A673 (cell line): ENCODE data around the gene FHIT. TPM values are rescaled to one million over a fixed set of nuclear protein-coding genes. Genes with fewer than 3 reads are reported as not detected.

ENCODE experiments used
- BruUV-seq: library from RNA; stranded (reverse); fragments of 400-500 nt; replicated peaks from 2 replicates; lab custom pipeline; 2021; lab: Mats Ljungman, UMichigan
- CTCF ChIA-PET: fragments of 300-600 bp; sonication (Branson Sonifier 250); formaldehyde crosslinking; loops from one replicate; lab custom pipeline; 2022; ENCODE audit warnings: antibody characterized with exemption; lab: Charles Lee
- POLR2A ChIA-PET: fragments of 300-600 bp; sonication (Branson Sonifier 250); formaldehyde crosslinking; loops from one replicate; lab custom pipeline; 2022; ENCODE audit warnings: antibody characterized with exemption; ENCODE audit not compliant: low non-redundant PET; lab: Charles Lee
- DNase-seq: peaks from one replicate; pipeline ENCODE4 v3.0.0-alpha.2; 2015; ENCODE audit warnings: low spot score
- H3K27ac ChIP-seq: fragments of 200-600 bp; sonication (generic); 2 replicates; pipeline ENCODE4 v1.5.1; 2016; ENCODE audit warnings: mixed run types, low read depth, mild to moderate bottlenecking, mixed read lengths, antibody characterized with exemption, low read length; ENCODE audit not compliant: poor library complexity, severe bottlenecking
- H3K27me3 ChIP-seq: fragments of 200-600 bp; sonication (generic); replicated peaks from 2 replicates; pipeline ENCODE4 v1.6.1; 2017; ENCODE audit warnings: mixed run types, low read depth, mild to moderate bottlenecking, mixed read lengths, antibody characterized with exemption, low read length; ENCODE audit not compliant: insufficient read depth, poor library complexity
- H3K36me3 ChIP-seq: fragments of 200-600 bp; sonication (generic); 2 replicates; pipeline ENCODE4 v1.6.1; 2016; ENCODE audit warnings: mixed run types, mild to moderate bottlenecking, mixed read lengths, antibody characterized with exemption, low read length; ENCODE audit not compliant: insufficient read depth, poor library complexity, severe bottlenecking
- H3K4me1 ChIP-seq: fragments of 200-600 bp; sonication (generic); 2 replicates; pipeline ENCODE4 v1.6.1; 2017; ENCODE audit warnings: mixed run types, mild to moderate bottlenecking, mixed read lengths, antibody characterized with exemption, low read length; ENCODE audit not compliant: insufficient read depth, poor library complexity, severe bottlenecking
- H3K4me3 ChIP-seq: fragments of 200-600 bp; sonication (generic); 2 replicates; pipeline ENCODE4 v1.5.1; 2016; ENCODE audit warnings: low read depth, mixed run types, mild to moderate bottlenecking, mixed read lengths, low read length; ENCODE audit not compliant: poor library complexity, severe bottlenecking
- H3K9me3 ChIP-seq: fragments of 200-600 bp; sonication (generic); 2 replicates; pipeline ENCODE4 v1.6.1; 2016; ENCODE audit warnings: mixed run types, low read depth, mild to moderate bottlenecking, mixed read lengths, antibody characterized with exemption, low read length; ENCODE audit not compliant: poor library complexity, severe bottlenecking
- EZH2 ChIP-seq: fragments of 200-600 bp; sonication (generic); IDR thresholded peaks from 2 replicates; pipeline ENCODE4 v1.6.1; 2017; ENCODE audit warnings: borderline replicate concordance, low read depth, mild to moderate bottlenecking, mixed read lengths, antibody characterized with exemption, low read length; ENCODE audit not compliant: poor library complexity, severe bottlenecking
- intact Hi-C: fragments of 100-400 bp; cut with micrococcal nuclease; formaldehyde crosslinking; loops from one replicate; pipeline ENCODE4 v1.10.0; 2022; ENCODE audit not compliant: unreplicated experiment
- total RNA-seq: library from RNA; stranded (reverse); gene quantifications from 2 replicates; pipeline ENCODE4 v1.2.3, GENCODE V29; 2021
- TF ChIP-seq, protein P1 (sequence below): fragments of 300-800, 200-600 bp; sonication (generic); conservative IDR thresholded peaks from 2 replicates; pipeline ENCODE4 v1.5.1; 2017; ENCODE audit warnings: low read depth, mild to moderate bottlenecking, antibody characterized with exemption, low read length, moderate library complexity, mixed read lengths

Gene FHIT
- total RNA-seq, 1 experiment from 2014 or later: not detected

DNA sequence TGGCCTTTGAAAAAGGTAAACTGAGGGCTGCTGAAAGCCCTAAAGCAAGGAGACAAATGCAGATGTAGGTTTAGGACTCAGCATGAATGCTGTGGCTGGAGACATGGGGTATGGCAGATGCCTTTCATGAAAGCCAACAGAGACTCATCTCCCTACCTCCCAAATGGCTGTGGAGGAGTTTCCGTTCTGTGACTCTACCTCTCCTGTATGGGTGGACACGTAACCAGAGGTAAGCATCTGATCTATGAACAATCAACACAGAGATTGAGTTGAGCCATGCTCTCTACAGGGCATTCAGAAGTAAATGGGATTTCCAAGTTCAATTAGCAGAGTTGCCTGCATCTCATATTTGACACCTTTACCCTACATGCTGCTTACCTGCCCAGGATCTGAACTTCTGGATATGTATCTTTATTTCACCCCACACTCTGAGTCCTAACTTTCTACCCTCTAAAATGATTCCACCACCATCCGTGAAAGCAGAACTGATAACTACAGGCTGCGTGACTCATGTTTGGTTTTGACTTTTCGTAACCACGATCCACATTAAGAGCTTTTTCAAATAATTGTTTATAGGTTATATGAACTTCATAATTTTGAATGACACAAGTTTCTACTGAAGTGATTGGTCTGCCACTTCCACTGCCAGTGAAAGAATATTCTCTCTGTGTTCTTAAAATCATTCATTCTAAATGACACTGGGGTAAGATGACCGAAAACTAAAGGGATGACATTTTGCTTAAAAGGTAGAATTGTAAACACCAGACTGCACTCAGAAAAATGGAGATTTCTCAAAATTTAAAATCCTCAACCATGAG, 1058.7 kb downstream of the FHIT start:
- CTCF ChIA-PET: no interaction called here
- BruUV-seq: no TSS peak
- no peaks in the 10 kb centered on the region for H3K4me1 ChIP-seq
- H3K27ac ChIP-seq: no peak overlapping the region
- no peaks in the 10 kb centered on the region for H3K36me3 ChIP-seq
- no peak overlapping the region for H3K4me3 ChIP-seq
- no peak for DNase-seq
- POLR2A ChIA-PET: no interaction called here
- H3K27me3 ChIP-seq: no peaks in the 10 kb centered on the region
- intact Hi-C loops: no loop called here
- H3K9me3 ChIP-seq: no peaks in the 10 kb centered on the region
- TF ChIP-seq EZH2: no peak
- TF ChIP-seq, protein P1, sequence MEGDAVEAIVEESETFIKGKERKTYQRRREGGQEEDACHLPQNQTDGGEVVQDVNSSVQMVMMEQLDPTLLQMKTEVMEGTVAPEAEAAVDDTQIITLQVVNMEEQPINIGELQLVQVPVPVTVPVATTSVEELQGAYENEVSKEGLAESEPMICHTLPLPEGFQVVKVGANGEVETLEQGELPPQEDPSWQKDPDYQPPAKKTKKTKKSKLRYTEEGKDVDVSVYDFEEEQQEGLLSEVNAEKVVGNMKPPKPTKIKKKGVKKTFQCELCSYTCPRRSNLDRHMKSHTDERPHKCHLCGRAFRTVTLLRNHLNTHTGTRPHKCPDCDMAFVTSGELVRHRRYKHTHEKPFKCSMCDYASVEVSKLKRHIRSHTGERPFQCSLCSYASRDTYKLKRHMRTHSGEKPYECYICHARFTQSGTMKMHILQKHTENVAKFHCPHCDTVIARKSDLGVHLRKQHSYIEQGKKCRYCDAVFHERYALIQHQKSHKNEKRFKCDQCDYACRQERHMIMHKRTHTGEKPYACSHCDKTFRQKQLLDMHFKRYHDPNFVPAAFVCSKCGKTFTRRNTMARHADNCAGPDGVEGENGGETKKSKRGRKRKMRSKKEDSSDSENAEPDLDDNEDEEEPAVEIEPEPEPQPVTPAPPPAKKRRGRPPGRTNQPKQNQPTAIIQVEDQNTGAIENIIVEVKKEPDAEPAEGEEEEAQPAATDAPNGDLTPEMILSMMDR: no peak

DNA sequence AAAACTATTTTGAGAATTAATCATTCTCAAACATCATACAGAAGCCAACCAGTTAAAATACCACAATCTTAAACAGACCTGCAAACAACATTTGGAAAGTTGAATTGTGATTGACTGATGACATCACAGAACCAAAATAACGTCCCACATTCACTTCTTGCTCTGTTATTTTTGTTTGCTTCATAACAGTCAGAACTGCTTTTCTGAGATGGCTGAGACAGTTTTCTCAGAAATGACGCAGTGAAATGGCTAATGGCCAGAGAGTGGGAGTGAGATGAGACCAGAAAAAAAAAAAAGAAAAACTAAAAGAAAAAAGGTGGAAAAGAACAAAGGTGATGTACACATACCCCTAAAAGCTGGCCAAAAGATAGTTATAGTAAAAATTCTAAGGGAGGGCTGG, 1061.2 kb downstream of the FHIT start:
- no peak for TF ChIP-seq EZH2
- TF ChIP-seq, protein P1: no peak
- BruUV-seq: no TSS peak
- POLR2A ChIA-PET: no interaction called here
- no peak for DNase-seq
- CTCF ChIA-PET: no interaction called here
- intact Hi-C loops: no loop called here
- Histone ChIP-seq H3K36me3 (no peaks in the 10 kb centered on the region), H3K4me1 (no peaks in the 10 kb centered on the region), H3K27ac (no peak overlapping the region), H3K27me3 (no peaks in the 10 kb centered on the region), H3K9me3 (no peaks in the 10 kb centered on the region), H3K4me3 (no peak overlapping the region)

DNA sequence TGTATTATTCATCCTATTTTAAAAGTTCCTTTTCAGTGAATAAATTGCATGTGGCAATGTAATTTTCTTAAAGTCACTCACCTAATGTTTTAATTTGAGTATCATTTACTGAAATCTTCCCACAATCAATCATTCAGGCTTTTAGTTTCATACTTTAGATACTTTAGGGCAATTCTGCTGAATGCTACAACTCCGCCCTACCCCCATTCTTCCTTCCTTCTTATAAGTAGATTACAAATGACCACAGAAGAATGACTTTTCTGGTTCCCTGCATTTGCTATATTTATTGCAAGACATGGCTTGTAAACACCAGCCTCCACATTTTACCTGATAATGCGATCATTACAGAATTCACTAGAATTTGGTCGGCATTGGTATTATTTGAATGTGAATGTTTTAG, 1061.9 kb downstream of the FHIT start:
- Histone ChIP-seq H3K4me3 (no peak overlapping the region), H3K36me3 (no peaks in the 10 kb centered on the region), H3K27ac (no peak overlapping the region), H3K27me3 (no peaks in the 10 kb centered on the region), H3K4me1 (no peaks in the 10 kb centered on the region), H3K9me3 (no peaks in the 10 kb centered on the region)
- ChIA-PET POLR2A (no interaction called here), CTCF (no interaction called here)
- intact Hi-C loops: no loop called here
- no TSS peak for BruUV-seq
- no peak for DNase-seq
- TF ChIP-seq, protein P1: no peak
- TF ChIP-seq EZH2: no peak
